Measurements from ENCODE around the gene FBXO3. TPM values are rescaled to one million over a fixed set of nuclear protein-coding genes. Genes with fewer than 3 reads are reported as not detected.

Gene FBXO3
- total and polyA plus RNA-seq, 2 of the 8 experiments (the other 6 are each of a cell fraction or from before 2014, with no cell fraction given) = 15.9 to 25.7 TPM

GRCh38 chr11:33719587-33719986 lies 54.7 kb downstream of the FBXO3 start:
- H3K4me1 ChIP-seq (replicated peaks in 1 of 4; ENCODE audit: control insufficient read depth in 3 of 4, insufficient read depth in 4 of 4, low read length in 3 of 4) = peaks cover 0 to 4% (median under 1%) of the 10 kb centered on the region in 4 experiments; a peak in 3 of 7 replicates
- H3K27me3 ChIP-seq (replicated peaks in 1 of 4; ENCODE audit: control insufficient read depth in 3 of 4, extremely low read depth in 1 of 4, insufficient read depth in 3 of 4, low read length in 3 of 4) = no peaks in the 10 kb centered on the region
- 86% methylated on average over 5 of the region's 5 CpGs; no CpG with 5 or more reads in 1 of the 2 experiments for WGBS, 2 experiments (ENCODE audit: extremely low coverage in 1 of 2, insufficient coverage in 1 of 2, insufficient read length in 1 of 2, insufficient replicate concordance in 2 of 2, low coverage in 1 of 2, low lambda C conversion rate in 2 of 2, missing lambda C conversion rate in 1 of 2)
- H3K9ac ChIP-seq (replicated peaks in 1 of 4; ENCODE audit: extremely low read depth in 1 of 4, low read depth in 3 of 4, low read length in 3 of 4) = no peak overlapping the region
- no peak overlapping the region for H2BK5ac ChIP-seq (ENCODE audit: low read depth, low read length)
- H4K5ac ChIP-seq (ENCODE audit: insufficient read length, low read depth, low read length) = no peak overlapping the region
- peaks cover 0 to 11% of the 10 kb centered on the region in 2 experiments; a peak in 2 of 4 replicates for H3K79me2 ChIP-seq (ENCODE audit: control insufficient read depth in 1 of 2, insufficient read depth in 2 of 2, low read length in 2 of 2)
- H3K4me2 ChIP-seq (ENCODE audit: insufficient read depth in 1 of 2, low read depth in 2 of 2, low read length in 2 of 2) = no peak overlapping the region
- no peak overlapping the region for H2BK20ac ChIP-seq (ENCODE audit: low read length)
- CTCF ChIA-PET (ENCODE audit: partially characterized antibody) = interaction anchor here (1.1 to 2.7 kb wide), 3 partner anchors 14 to 110 kb away, joined by 3 to 7 read pairs (median 6); no protein-coding TSS in a partner anchor
- FAIRE-seq (no peak), DNase-seq (ENCODE audit: low read depth in 1 of 2, low spot score in 2 of 2) (no peak)
- no peak overlapping the region for H3K18ac ChIP-seq (ENCODE audit: extremely low read depth, low read length)
- no peak overlapping the region for H2AFZ ChIP-seq (ENCODE audit: low read length)
- H2BK120ac ChIP-seq (replicated peaks; ENCODE audit: low read depth, low read length) = no peak overlapping the region
- no peak overlapping the region for H2BK15ac ChIP-seq (ENCODE audit: low read length)
- H3K23me2 ChIP-seq (ENCODE audit: low read depth, low read length) = no peaks in the 10 kb centered on the region
- peaks cover 11% of the 10 kb centered on the region; the same call in 1 of the 2 replicates for H3K79me1 ChIP-seq (ENCODE audit: low read depth, low read length)
- H3K23ac ChIP-seq (ENCODE audit: insufficient read length) = no peak overlapping the region
- H2BK12ac ChIP-seq (ENCODE audit: low read depth, low read length) = no peak overlapping the region
- H3K27ac ChIP-seq (ENCODE audit: low read depth, low read length) = no peak overlapping the region
- H3K9me3 ChIP-seq (ENCODE audit: insufficient read depth in 2 of 2, low read depth in 1 of 2, low read length in 1 of 2) = no peaks in the 10 kb centered on the region
- H4K91ac ChIP-seq (replicated peaks; ENCODE audit: insufficient read length, low read length) = no peak overlapping the region
- no peak overlapping the region for H4K8ac ChIP-seq (ENCODE audit: extremely low read depth, insufficient read depth, low read length)
- H3K36me3 ChIP-seq (ENCODE audit: control insufficient read depth in 2 of 4, insufficient read depth in 4 of 4, low read length in 3 of 4) = peaks cover 5 to 35% (median 15%) of the 10 kb centered on the region in 4 experiments; a peak in 7 of 8 replicates
- no peak overlapping the region for H3K56ac ChIP-seq (replicated peaks; ENCODE audit: insufficient read length, low read depth, low read length)
- H3K4ac ChIP-seq (replicated peaks; ENCODE audit: insufficient read length, low read depth, low read length) = no peak overlapping the region
- peaks cover 4 to 8% of the 10 kb centered on the region in 2 experiments for H4K20me1 ChIP-seq (replicated peaks in 1 of 2; ENCODE audit: control insufficient read depth in 1 of 2, insufficient read depth in 2 of 2, low read length in 2 of 2)
- POLR2A ChIA-PET (ENCODE audit: partially characterized antibody) = interaction anchor here (1.0 kb wide), 1 partner anchor 19 kb away, joined by 3 read pairs; the partner anchor contains the start of gene C11orf91
- H3K4me3 ChIP-seq (ENCODE audit: extremely low read depth in 1 of 4, insufficient read depth in 2 of 4, low read depth in 3 of 4, low read length in 4 of 4) = no peak overlapping the region
- TF ChIP-seq ASH2L (IDR thresholded peaks at IDR 0.05; ENCODE audit: low read length) (no peak), CTBP2 (IDR thresholded peaks at IDR 0.05; ENCODE audit: borderline replicate concordance, insufficient read depth, insufficient read length, low read length) (no peak), SUZ12 (IDR thresholded peaks at IDR 0.05; ENCODE audit: low read length) (no peak), RAD21 (IDR thresholded peaks at IDR 0.05 in 1 of 2, conservative IDR thresholded peaks at IDR 0.05 in 1 of 2; ENCODE audit: low read depth in 2 of 2, low read length in 2 of 2) (no peak), KDM1A (IDR thresholded peaks at IDR 0.05; ENCODE audit: borderline replicate concordance, low read length) (no peak), SP1 (IDR thresholded peaks at IDR 0.05; ENCODE audit: low read depth, low read length) (no peak), POU5F1 (IDR thresholded peaks at IDR 0.05; ENCODE audit: low read depth, low read length) (no peak), KDM4A (IDR thresholded peaks at IDR 0.05; ENCODE audit: low read depth, low read length, severe bottlenecking) (no peak), POLR2A (IDR thresholded peaks at IDR 0.05; ENCODE audit: control extremely low read depth in 1 of 2, low read depth in 2 of 2, low read length in 2 of 2) (no peak), YY1 (IDR thresholded peaks at IDR 0.05; ENCODE audit: low read depth, low read length) (no peak), MAFK (IDR thresholded peaks at IDR 0.05; ENCODE audit: low read depth, low read length) (no peak)
- no peak overlapping the region for H2AK5ac ChIP-seq (ENCODE audit: low read depth, low read length)
- no peak overlapping the region for H3K14ac ChIP-seq (ENCODE audit: insufficient read length)

All from H1 (cell line).